K562 (cell line): Measurements from ENCODE around the gene ABCC1. TPM values are rescaled to one million over a fixed set of nuclear protein-coding genes. Genes with fewer than 3 reads are reported as not detected.

ENCODE experiments used
- ATAC-seq: fragments of 200-7000 bp; cut with Tn5 transposase; 3 replicates; pipeline ENCODE4 v1.9.1; 2020; ENCODE audit warnings: moderate library complexity
- BruUV-seq: library from RNA; stranded (reverse); fragments of 400-500 nt; replicated peaks from 2 replicates; lab custom pipeline; 2021; lab: Mats Ljungman, UMichigan
- CTCF ChIA-PET: fragments of 300-600 bp; formaldehyde crosslinking; extraction: SDS; loops from one replicate; lab custom pipeline; 2021; ENCODE audit warnings: low intra/inter-chr PET ratio; lab: Yijun Ruan, JAX
- POLR2A ChIA-PET: fragments of 300-600, 350-650 bp; sonication (Branson Sonifier 250); formaldehyde crosslinking; extraction: SDS; loops from one replicate; lab custom pipeline; 2021; ENCODE audit warnings: antibody characterized with exemption, inconsistent platforms; lab: Yijun Ruan, JAX
- DNase-seq, 4 experiments: peaks; one replicate each; pipeline versions ENCODE4 v3.0.0 to v3.0.0-alpha.2; 2011 to 2018; ENCODE audit warnings: low spot score in 3 of 4, mixed read lengths in 3 of 4; ENCODE audit errors: extremely low read depth in 1 of 4
- FAIRE-seq: peaks from 2 replicates; lab custom pipeline; 2011; peaks lifted over from hg19 to GRCh38; lab: Jason Lieb, UNC
- H2AFZ ChIP-seq: 2 replicates; pipeline ENCODE4 v1.6.0; 2011; ENCODE audit warnings: low read depth, low read length, control low read depth, inconsistent platforms
- H3K27ac ChIP-seq: fragments of 200-600 bp; 3 replicates; pipeline ENCODE4 v1.8.0; 2011; ENCODE audit warnings: low read depth, mild to moderate bottlenecking, control low read depth, inconsistent platforms, low read length, moderate library complexity, mixed read lengths; ENCODE audit errors: extremely low read depth
- H3K27me3 ChIP-seq, 2 experiments: fragments of 300-600 bp in 1 of 2; 2 replicates in 1 of 2; 3 replicates in 1 of 2; pipeline versions ENCODE4 v1.6.0 to v1.8.0; 2011; ENCODE audit warnings: inconsistent platforms in 2 of 2, low read length in 2 of 2, mild to moderate bottlenecking in 1 of 2, mixed read lengths in 1 of 2, moderate library complexity in 1 of 2; ENCODE audit not compliant: control insufficient read depth in 2 of 2, insufficient read depth in 2 of 2
- H3K36me3 ChIP-seq: fragments of 300-600 bp; 3 replicates; pipeline ENCODE4 v1.8.0; 2011; ENCODE audit warnings: mild to moderate bottlenecking, low read length, inconsistent platforms; ENCODE audit not compliant: control insufficient read depth, insufficient read depth
- H3K4me1 ChIP-seq, 2 experiments: fragments of 200-600 bp in 1 of 2; replicated peaks in 1 of 2; 2 replicates in 1 of 2; 3 replicates in 1 of 2; pipeline versions ENCODE4 v1.5.1 to v1.8.0; 2011; ENCODE audit warnings: inconsistent platforms in 2 of 2, low read length in 2 of 2, mild to moderate bottlenecking in 1 of 2, mixed read lengths in 1 of 2, moderate library complexity in 1 of 2; ENCODE audit not compliant: control insufficient read depth in 2 of 2, insufficient read depth in 2 of 2
- H3K4me2 ChIP-seq: 2 replicates; pipeline ENCODE4 v1.6.1; 2011; ENCODE audit warnings: low read length, control low read depth, inconsistent platforms, mixed read lengths; ENCODE audit not compliant: insufficient read depth
- H3K4me3 ChIP-seq: fragments of 200-600 bp; sonication (generic), shearing (Covaris generic); 2 replicates; pipeline ENCODE4 v1.5.1; 2016; ENCODE audit warnings: control low read depth, inconsistent platforms
- H3K79me2 ChIP-seq: fragments of 200-600 bp; 3 replicates; pipeline ENCODE4 v1.8.0; 2011; ENCODE audit warnings: low read length, inconsistent platforms; ENCODE audit not compliant: control insufficient read depth, insufficient read depth
- H3K9ac ChIP-seq, 2 experiments: 2 replicates each; pipeline versions ENCODE4 v1.6.0 to v1.6.1; 2011; ENCODE audit warnings: low read depth in 2 of 2, low read length in 2 of 2, control low read depth in 1 of 2, inconsistent platforms in 1 of 2, mild to moderate bottlenecking in 1 of 2, mixed read lengths in 1 of 2; ENCODE audit not compliant: insufficient read depth in 1 of 2
- H3K9me1 ChIP-seq: one replicate; pipeline ENCODE4 v1.6.0; 2011; ENCODE audit warnings: inconsistent platforms, mild to moderate bottlenecking, low read length, moderate library complexity; ENCODE audit not compliant: control insufficient read depth, insufficient read depth
- H3K9me3 ChIP-seq: replicated peaks from 2 replicates; pipeline ENCODE4 v1.5.1; 2011; ENCODE audit warnings: low read depth, low read length, inconsistent platforms; ENCODE audit not compliant: control insufficient read depth, insufficient read depth
- H4K20me1 ChIP-seq: replicated peaks from 2 replicates; pipeline ENCODE4 v1.6.1; 2011; ENCODE audit warnings: low read length, inconsistent platforms, mixed read lengths; ENCODE audit not compliant: control insufficient read depth, insufficient read depth
- ELF2 ChIP-seq: fragments of 250-450 bp; sonication (Bioruptor Pico); IDR thresholded peaks from 2 replicates; pipeline ENCODE4 v1.5.0; 2021; ENCODE audit warnings: mild to moderate bottlenecking
- GTF2E2 ChIP-seq: fragments of 200-800 bp; sonication (Bioruptor generic); IDR thresholded peaks from 2 replicates; pipeline ENCODE4 v1.6.1; 2016; ENCODE audit warnings: missing genetic modification characterization, missing compliant biosample characterization
- RBM25 ChIP-seq: fragments of 200-400 bp; formaldehyde crosslinking; IDR thresholded peaks from 2 replicates; pipeline ENCODE4 v1.6.1; 2018; ENCODE audit warnings: low read length, low read depth, moderate library complexity; ENCODE audit not compliant: severe bottlenecking
- RFX1 ChIP-seq: fragments of 450-650 bp; IDR thresholded peaks from 2 replicates; pipeline ENCODE4 v1.6.1; 2016; ENCODE audit warnings: mild to moderate bottlenecking, moderate library complexity
- TCFL5 ChIP-seq: fragments of 250-450 bp; sonication (Bioruptor Pico); conservative IDR thresholded peaks from 2 replicates; pipeline ENCODE4 v1.6.1; 2021; ENCODE audit warnings: mild to moderate bottlenecking, moderate library complexity, matching md5 sums
- ZFP36 ChIP-seq: fragments of 150-350 bp; IDR thresholded peaks from 2 replicates; pipeline ENCODE4 v1.6.1; 2018; ENCODE audit warnings: low read length, low read depth; ENCODE audit not compliant: partially characterized antibody
- ZNF445 ChIP-seq: fragments of 250-450 bp; sonication (Bioruptor Pico); IDR thresholded peaks from 2 replicates; pipeline ENCODE4 v1.4.0; 2020; ENCODE audit warnings: low read depth, mild to moderate bottlenecking, moderate library complexity
- ZNF79 ChIP-seq: fragments of 250-450 bp; sonication (Bioruptor Pico); IDR thresholded peaks from 2 replicates; pipeline ENCODE4 v1.4.0; 2020; ENCODE audit warnings: low read depth, mild to moderate bottlenecking, moderate library complexity
- ZZZ3 ChIP-seq: fragments of 450-650 bp; IDR thresholded peaks from 2 replicates; pipeline ENCODE4 v1.6.1; 2016; ENCODE audit warnings: antibody characterized with exemption, mild to moderate bottlenecking, moderate library complexity
- WGBS: fragments of 100-300 bp; shearing (Covaris generic); methylation state at CpG from one replicate; pipeline ENCODE4 v1.1.6; 2016; ENCODE audit warnings: low coverage, mixed read lengths; ENCODE audit not compliant: insufficient coverage; ENCODE audit errors: missing lambda C conversion rate; 5-methylcytosine and 5-hydroxymethylcytosine counted together
- in situ Hi-C: fragments of 300-500 bp; cut with MboI; formaldehyde crosslinking; loops from 4 replicates; pipeline ENCODE4 v1.15.0; 2018; ENCODE audit warnings: inconsistent platforms, mixed read lengths
- intact Hi-C: fragments of 100-400 bp; cut with micrococcal nuclease; formaldehyde crosslinking; loops from 2 replicates; pipeline ENCODE4 v1.14.2; 2022
- polyA plus RNA-seq, 8 experiments: library from polyadenylated mRNA; depleted of rRNA in 4 of 8; stranded (reverse) in 5 of 8; unstranded in 3 of 8; fragments of >200 nt; fragmentation: Nextera tagmentation in 2 of 8; fragmentation: Illumina TruSeq in 1 of 8; extraction: Ambion mirVana in 2 of 8; extraction: Trizol in 1 of 8; gene quantifications; 2 replicates each; pipeline versions ENCODE4 v1.2.1 to v1.2.3, GENCODE V29; 2011 to 2014; ENCODE audit warnings: inconsistent platforms in 1 of 8, missing spikeins in 1 of 8
- total RNA-seq, 7 experiments: library from RNA; depleted of rRNA in 6 of 7; stranded (reverse); fragments of >200 nt in 6 of 7; fragmentation: Illumina TruSeq in 2 of 7; extraction: Trizol in 2 of 7; gene quantifications; 2 replicates each; pipeline versions ENCODE4 v1.2.1 to v1.2.3, GENCODE V29; 2011 to 2021; ENCODE audit warnings: low replicate concordance in 1 of 7
- TF ChIP-seq, protein P1 (sequence below): fragments of 150-350 bp; IDR thresholded peaks from 2 replicates; pipeline ENCODE4 v1.6.1; 2014; ENCODE audit warnings: low read depth, mild to moderate bottlenecking, low read length, borderline replicate concordance
- TF ChIP-seq, protein P2 (sequence below): fragments of 450-650 bp; formaldehyde crosslinking; IDR thresholded peaks from 2 replicates; pipeline ENCODE4 v1.4.0; 2020; ENCODE audit warnings: mild to moderate bottlenecking

The ABCC1 gene
- total and polyA plus RNA-seq, 9 of the 15 experiments (the other 6 are each of a cell fraction or from before 2014, with no cell fraction given) = 3.9 to 41.6 (median 10.0) TPM

DNA sequence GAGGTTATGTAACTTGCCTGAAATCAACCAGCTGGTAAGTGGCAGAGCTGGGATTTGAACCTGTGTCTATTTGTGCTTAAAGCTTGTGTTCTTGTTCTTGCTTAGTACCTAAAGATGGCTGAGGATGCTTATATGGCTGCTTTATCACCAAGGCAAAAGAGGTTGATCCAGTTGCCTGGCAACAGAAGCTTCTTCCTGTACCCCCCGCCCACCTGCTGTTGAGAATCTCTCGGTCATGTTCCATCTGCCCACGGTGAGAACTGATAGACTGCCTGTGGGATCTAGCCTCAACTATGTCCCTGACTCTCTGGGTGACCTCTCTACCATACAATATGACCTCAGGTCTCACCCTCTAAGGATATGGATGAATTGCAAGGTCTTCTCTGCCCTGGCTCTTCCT, 213.2 kb downstream of the ABCC1 start:
- no peak for ATAC-seq
- Histone ChIP-seq H3K27ac (no peak overlapping the region), H3K36me3 (no peaks in the 10 kb centered on the region), H3K9ac (no peak overlapping the region), H3K27me3 (peaks cover 0 to 11% of the 10 kb centered on the region in 2 experiments; a peak in 2 of 5 replicates), H3K9me3 (no peaks in the 10 kb centered on the region), H3K4me3 (no peak overlapping the region), H3K79me2 (no peaks in the 10 kb centered on the region), H3K4me2 (no peak overlapping the region), H3K9me1 (no peaks in the 10 kb centered on the region), H3K4me1 (no peaks in the 10 kb centered on the region), H2AFZ (no peak overlapping the region), H4K20me1 (no peaks in the 10 kb centered on the region)
- BruUV-seq = no TSS peak
- TF ChIP-seq GTF2E2 (tag) = no peak
- TF ChIP-seq ZNF79 = no peak
- peak; percentile 59 for TF ChIP-seq RFX1
- peak; percentile 28 for TF ChIP-seq RBM25
- TF ChIP-seq ZNF445 (CRISPR knock-in tag) = no peak
- DNase-seq = no peak
- ChIA-PET CTCF (no interaction called here), POLR2A (interaction anchor here (1.3 kb wide), 1 partner anchor 11 kb away, joined by 3 read pairs; no protein-coding TSS in a partner anchor)
- 2% methylated on average over 3 of the region's 3 CpGs for WGBS
- no peak for FAIRE-seq
- intact Hi-C loops (no loop called here), in situ Hi-C loops (no loop called here)

DNA sequence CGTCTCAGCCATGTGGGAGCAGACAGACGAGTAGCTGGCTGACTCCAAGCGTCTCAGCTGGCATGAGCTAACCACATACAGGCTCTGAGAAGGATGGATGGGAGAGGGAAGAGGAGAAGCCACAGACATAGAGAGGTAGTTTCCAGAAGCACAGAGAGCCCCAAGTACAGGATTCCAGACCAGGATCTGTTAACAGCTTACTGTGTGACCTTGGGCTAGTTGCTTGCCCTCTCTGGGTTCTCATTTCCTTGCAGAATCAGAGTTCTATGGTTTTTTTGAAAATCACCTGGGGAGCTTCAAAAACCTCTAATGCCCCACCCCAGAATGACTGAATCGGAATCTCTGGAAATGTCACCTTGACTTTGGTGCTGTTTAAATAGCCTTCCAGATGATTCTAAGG, 213.7 kb downstream of the ABCC1 start:
- no peak overlapping the region for H3K9ac ChIP-seq
- BruUV-seq = no TSS peak
- DNase-seq = no peak
- intact Hi-C loops (no loop called here), in situ Hi-C loops (no loop called here)
- H3K79me2 ChIP-seq = no peaks in the 10 kb centered on the region
- POLR2A ChIA-PET = interaction anchor here (1.3 kb wide), 1 partner anchor 12 kb away, joined by 3 read pairs; no protein-coding TSS in a partner anchor
- CTCF ChIA-PET = no interaction called here
- WGBS = 8% methylated on average over 4 of the region's 4 CpGs
- H3K36me3 ChIP-seq = no peaks in the 10 kb centered on the region
- no peak overlapping the region for H2AFZ ChIP-seq
- no peak overlapping the region for H3K4me2 ChIP-seq
- no peak overlapping the region for H3K4me3 ChIP-seq
- H4K20me1 ChIP-seq = no peaks in the 10 kb centered on the region
- no peak for ATAC-seq
- no peaks in the 10 kb centered on the region for H3K9me3 ChIP-seq
- H3K27ac ChIP-seq = no peak overlapping the region
- H3K9me1 ChIP-seq = no peaks in the 10 kb centered on the region
- no peak for FAIRE-seq
- H3K27me3 ChIP-seq = peaks cover 0 to 11% of the 10 kb centered on the region in 2 experiments; a peak in 2 of 5 replicates
- H3K4me1 ChIP-seq = no peaks in the 10 kb centered on the region
- TF ChIP-seq, protein P1, sequence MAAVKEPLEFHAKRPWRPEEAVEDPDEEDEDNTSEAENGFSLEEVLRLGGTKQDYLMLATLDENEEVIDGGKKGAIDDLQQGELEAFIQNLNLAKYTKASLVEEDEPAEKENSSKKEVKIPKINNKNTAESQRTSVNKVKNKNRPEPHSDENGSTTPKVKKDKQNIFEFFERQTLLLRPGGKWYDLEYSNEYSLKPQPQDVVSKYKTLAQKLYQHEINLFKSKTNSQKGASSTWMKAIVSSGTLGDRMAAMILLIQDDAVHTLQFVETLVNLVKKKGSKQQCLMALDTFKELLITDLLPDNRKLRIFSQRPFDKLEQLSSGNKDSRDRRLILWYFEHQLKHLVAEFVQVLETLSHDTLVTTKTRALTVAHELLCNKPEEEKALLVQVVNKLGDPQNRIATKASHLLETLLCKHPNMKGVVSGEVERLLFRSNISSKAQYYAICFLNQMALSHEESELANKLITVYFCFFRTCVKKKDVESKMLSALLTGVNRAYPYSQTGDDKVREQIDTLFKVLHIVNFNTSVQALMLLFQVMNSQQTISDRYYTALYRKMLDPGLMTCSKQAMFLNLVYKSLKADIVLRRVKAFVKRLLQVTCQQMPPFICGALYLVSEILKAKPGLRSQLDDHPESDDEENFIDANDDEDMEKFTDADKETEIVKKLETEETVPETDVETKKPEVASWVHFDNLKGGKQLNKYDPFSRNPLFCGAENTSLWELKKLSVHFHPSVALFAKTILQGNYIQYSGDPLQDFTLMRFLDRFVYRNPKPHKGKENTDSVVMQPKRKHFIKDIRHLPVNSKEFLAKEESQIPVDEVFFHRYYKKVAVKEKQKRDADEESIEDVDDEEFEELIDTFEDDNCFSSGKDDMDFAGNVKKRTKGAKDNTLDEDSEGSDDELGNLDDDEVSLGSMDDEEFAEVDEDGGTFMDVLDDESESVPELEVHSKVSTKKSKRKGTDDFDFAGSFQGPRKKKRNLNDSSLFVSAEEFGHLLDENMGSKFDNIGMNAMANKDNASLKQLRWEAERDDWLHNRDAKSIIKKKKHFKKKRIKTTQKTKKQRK = no peak
- TF ChIP-seq RBM25 = peak; percentile 77
- no peak for TF ChIP-seq TCFL5
- TF ChIP-seq ZFP36 = peak; percentile 55
- no peak for TF ChIP-seq ELF2 (CRISPR knock-in tag)
- TF ChIP-seq, protein P2, sequence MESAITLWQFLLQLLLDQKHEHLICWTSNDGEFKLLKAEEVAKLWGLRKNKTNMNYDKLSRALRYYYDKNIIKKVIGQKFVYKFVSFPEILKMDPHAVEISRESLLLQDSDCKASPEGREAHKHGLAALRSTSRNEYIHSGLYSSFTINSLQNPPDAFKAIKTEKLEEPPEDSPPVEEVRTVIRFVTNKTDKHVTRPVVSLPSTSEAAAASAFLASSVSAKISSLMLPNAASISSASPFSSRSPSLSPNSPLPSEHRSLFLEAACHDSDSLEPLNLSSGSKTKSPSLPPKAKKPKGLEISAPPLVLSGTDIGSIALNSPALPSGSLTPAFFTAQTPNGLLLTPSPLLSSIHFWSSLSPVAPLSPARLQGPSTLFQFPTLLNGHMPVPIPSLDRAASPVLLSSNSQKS (CRISPR knock-in tag) = no peak
- no peak for TF ChIP-seq ZZZ3
